GM21447 (cell line): ENCODE results near the gene ASB4.
"Not testable (repeated sequence)": the region's sequence is repeated elsewhere in the genome, so short reads cannot be mapped to it uniquely, and the experiment has no call there.

Experiments used
- ATAC-seq: cut with Tn5 transposase; IDR thresholded peaks from one replicate; pipeline ENCODE4 v1.9.1; 2021; ENCODE audit not compliant: unreplicated experiment

The ASB4 gene

DNA sequence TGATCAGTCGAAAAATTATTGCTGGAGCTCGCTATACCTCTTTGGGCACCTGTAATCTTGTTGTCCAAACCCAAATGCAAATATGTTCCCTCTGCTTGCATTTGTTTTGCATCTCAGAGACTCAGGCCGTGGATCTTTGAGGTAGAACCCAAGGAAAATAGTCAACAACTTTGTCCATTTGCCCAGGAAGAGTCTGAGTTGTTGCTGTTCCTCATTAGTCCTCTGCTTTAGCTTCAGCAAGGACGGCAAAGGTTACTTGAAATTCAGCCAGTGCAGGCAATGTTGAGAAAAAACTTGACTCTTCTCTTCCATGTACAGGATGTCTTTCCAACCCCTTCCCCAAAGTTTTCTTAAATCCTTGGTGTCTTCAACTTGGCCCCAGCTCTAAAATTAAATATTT, 64.8 kb downstream of the ASB4 start:
- ATAC-seq: no peak

DNA sequence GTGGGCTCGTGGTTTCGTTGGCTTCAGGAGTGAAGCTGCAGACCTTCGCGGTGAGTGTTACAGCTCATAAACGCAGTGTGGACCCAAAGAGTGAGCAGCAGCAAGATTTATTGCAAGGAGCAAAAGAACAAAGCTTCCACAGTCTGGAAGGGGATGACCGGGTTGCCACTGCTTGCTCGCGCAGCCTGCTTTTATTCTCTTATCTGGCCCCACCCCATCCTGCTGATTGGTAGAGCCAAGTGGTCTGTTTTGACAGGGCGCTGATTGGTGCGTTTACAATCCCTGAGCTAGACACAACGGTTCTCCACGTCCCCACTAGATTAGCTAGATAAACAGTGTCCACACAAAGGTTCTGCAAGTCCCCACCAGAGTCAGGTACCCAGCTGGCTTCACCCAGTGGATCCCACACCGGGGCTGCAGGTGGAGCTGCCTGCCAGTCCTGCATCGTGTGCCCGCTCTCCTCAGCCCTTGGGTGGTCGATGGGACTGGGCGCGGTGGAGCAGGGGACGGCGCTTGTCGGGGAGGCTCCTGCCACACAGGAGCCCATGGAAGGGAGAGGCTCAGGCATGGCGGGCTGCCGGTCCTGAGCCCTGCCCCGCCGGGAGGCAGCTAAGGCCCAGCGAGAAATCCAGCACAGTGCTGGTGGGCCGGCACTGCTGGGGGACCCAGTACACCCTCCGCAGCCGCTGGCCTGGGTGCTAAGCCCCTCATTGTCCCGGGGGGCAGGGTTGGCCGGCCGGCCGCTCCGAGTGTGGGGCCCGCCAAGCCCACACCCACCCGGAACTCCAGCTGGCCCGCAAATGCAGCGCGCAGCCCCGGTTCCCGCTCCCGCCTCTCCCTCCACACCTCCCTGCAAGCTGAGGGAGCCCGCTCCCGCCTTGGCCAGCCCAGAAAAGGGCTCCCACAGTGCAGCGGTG, 66.5 kb downstream of the ASB4 start:
- not testable (repeated sequence) for ATAC-seq

DNA sequence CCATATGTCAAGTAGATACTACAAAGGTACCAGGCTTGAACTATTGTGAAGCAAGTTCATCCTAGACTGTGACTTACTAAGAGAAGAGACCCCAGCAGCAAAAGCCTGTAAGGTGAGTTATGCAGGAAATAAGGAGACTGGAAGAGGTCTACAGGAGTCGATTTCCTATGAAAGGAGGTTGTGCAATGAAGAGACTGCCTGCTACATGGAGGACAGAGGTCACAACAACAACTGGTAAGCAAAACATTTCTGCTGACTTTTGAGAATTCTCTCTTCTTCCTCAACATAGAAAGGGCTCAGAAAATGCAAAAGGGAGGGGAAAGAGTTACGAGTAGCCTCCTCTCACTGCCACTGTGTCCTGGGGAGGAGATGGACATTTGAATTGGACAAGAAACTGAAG, 68.2 kb downstream of the ASB4 start:
- ATAC-seq: no peak

DNA sequence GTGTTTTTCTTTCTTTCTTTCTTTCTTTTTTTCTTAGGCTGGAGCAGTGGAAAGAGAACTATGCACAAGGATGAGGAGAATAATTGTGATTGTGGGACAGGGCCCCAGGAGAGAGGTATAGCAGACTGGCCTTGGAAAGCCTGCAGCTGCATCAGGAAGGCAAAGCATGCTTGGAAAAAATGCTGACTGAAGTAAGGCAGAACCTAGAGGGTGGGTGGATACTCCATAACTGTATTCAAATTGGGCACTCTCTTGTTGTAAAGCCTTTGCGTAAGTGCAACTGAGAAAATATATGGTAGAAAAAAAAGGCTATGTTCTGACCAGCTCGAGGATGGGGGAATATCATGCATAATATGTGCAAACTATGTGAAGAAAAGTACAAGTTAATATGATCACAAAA, 71.0 kb downstream of the ASB4 start:
- ATAC-seq: no peak

DNA sequence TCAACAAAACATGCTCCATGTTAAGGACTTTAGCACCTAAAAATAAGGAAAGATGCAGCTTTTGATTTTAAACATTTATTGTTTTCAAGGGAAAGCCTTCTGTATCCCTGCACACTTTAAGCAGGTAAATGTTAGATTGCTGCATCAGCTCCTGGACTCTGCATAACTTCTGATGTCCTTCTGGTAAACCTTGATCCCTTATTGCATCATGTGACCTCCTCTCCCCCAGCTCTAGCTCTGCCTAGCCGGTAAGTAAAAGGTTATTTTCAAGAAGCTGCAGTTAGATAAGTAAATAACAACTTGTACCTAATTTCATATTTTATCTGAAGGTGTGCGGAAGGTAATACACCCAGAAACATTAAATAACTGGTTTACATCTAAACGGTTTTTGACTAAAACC, 73.1 kb downstream of the ASB4 start:
- no peak for ATAC-seq

DNA sequence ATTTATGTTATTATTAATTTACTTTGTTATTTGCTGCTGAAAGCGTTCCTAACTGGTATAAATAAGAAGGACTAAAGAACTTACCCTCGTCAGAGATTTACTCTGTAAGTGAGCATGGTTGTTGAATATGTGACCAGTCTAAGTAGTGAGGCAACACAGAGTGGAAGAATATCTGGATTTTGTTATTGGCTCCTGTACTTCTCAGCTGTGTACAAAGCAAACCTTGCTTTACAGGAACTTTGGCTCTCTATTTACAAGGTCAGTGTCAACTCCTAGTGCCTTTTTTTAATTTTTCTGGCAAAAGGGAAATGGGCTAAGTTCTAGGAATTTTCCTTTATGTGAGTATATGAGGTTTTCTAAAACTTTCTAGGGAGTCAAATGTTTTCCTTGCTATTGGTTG, 74.9 kb downstream of the ASB4 start:
- ATAC-seq: no peak

DNA sequence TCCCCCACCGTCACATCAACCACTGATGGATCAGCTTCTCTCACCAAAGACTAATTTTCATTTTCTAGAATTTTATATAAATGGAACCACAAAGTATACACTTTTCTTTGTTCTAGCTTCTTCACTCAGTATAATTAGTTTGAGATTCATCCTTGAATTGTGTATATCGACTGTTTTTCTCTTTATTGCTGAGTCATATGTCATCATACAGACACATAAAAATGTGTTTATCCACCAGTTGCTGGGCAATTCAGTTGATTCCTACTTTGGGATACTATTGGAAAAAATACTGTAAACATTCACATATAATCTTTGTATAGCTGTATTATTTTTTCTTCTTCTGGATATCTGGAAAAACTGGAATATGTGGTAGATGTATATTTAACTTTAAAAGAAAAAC, 84.0 kb downstream of the ASB4 start:
- no peak for ATAC-seq

DNA sequence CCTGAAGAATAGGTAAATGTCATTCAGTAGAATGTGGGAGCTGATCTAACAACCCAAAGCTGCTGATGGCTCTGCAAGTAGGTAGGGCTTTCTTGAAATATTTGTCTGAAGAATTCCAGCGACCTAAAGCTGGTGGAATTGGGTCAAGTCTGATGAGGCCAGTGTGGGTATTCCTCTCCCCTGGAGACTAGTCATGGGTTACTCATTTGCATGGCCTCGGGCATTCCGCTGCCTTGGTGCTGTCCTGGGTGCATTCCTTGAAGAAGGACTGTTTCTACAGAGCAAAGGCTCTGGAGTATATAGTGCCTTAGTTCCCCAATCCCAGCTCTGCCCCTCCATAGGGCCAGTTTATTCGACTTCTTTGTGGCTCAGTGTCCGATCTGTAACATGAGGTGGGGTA, 91.4 kb downstream of the ASB4 start:
- ATAC-seq: no peak

DNA sequence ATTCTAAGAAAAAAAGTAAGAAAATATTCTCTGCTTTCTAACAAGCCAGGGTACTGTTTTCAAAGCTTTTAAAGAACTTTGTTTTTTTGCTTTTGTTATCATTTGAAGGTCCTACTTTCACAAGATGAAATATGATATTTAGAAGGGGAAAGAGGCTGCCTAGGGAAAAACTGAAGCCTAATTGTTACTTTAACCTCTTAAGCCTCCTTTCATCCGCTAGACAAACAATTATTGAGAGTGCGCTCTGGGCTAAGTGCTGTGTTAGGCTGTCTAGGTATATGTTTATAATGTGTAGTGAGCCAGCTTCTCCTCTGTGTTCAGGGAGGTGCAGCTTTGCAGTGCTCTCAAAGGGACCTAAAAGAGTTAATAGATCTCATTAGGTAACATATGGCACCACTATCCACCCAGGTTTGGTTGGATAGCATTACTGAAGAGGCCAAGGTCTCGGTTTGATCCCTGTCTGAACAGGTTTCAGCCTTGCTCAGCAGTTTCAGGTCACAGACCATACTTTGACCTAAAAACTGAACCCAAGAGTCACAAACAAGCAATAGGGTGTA, 92.6 kb downstream of the ASB4 start:
- ATAC-seq: no peak

DNA sequence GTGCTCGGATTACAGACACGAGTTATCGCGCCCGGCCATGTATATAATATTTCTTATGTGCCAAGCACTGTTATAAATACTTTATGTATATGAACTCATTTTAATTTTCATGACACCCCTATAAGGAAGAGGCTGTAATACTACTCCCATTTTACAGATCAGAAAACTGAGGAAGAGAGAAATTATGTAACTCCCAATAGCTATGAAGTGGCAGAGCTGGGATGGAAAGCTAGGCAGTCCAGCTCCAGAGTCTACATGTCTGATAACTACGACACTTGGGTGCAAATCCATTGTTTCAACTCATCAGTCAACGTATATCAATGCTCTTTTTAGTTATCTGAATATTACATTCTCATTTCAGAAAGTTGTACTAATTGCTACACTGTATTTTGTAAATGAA, 93.6 kb downstream of the ASB4 start:
- no peak for ATAC-seq

DNA sequence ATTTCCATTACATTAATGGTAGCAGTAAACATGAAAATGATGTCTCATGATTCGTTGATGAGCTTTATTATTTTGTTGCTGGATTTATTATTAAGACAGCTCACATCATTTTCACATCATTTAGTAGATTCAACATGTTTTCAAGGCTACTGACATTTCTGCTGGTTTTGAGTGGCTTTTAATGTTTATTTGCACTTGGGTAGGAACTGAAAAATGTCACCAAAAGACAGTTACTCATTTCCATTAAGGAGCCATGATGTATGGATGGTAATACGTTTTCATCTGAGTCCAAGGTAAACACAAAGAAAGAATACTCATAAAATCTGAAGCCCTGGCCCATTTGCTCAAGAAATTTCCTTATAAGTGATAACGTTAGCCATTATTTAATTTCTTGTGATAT, 95.7 kb downstream of the ASB4 start:
- no peak for ATAC-seq

DNA sequence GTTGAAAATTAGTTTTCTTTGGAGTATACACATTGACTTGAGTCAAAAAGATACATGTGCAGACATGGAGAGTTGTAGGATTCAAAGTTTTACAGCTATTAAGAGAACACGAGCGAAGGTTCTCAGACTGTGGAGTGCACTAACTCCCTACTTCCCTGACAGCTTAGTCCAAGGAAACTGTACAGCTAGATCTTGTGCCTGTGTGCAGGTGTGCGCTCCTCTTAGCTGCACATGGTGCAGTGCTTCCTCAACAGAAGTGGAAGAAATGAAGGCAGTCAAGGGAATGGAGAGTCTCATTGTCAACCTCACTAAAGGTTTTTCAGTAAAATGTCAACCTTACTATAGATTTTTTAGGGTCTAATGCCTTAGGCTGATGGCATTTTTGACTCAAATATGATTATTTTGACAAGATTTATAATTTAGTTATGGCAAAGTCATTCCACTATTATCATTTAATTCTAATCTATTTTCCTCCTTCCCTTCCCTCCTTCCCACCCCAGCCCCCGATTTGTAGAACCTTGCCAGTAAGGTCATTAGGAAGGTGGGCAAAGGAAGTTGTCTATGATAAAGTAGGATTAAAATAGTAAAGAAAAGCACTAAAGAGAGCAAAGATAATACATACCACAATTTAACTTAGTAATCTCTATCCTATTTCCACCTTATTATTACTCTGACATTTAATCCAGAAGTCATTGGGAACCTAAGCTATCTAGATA, 97.0 kb downstream of the ASB4 start:
- no peak for ATAC-seq

DNA sequence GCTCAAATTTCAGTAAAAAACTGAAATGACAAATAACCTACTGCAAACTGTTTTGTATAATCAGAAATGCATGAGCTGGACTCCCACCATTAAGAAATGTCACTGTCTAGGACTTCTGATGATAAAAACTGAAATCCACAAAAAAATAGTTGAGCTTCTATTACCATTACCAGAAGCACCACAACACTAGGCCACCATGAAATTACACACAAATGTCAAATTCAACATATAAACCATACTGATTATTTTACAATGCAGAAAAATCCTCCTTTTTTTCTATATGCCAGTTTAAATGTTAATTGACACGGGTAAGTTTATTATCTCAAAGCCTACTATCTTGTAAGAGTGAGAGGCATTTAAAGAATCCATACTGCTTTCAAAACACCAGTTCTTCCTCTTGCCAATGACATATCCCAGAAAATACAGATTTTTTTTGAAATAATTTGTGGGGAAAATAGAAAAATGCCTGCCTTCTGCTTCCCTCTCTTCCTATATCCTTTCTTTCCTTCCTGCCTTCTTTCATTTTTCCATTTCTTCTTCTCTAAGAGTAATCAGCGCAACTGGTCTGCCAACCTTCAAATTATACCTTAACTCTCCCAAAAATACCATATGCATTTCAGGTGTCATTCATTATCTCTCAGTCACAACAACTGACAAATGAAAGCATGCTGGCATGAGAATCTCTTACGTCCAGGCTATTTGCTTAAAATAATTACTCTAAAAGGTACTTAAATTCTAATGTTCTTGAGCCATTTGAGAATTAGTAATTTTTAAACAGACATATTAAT, 98.3 kb downstream of the ASB4 start:
- ATAC-seq: no peak

DNA sequence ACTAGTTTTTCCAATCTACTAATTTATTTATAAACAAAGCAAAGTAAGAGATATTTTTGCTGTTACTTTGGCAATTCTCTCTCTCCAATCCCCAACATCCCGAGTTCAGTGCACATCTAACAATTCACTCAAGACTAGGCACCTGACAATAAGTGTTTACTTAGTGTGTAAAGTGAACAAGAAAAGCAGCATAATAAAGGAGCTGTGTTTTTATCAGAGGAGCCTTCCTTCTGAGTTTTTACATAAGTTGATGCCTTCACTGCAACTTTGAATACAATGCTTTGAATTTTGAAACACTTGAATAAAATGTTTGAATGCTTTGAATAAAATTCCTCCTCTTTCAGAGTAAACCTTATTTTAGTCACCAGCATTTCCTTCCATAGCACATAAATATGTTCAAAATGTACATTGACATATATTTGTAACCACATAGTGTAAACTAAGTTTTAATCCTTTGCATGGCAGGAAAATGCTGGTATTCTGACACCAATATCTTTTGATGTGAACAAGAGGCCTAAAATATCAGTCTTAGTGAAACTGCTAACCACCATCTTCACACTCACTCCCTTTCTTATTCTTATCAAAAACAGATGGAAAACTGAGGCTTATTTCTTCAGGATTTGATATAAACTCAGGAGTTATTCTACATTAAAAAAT, 99.2 kb downstream of the ASB4 start:
- no peak for ATAC-seq

DNA sequence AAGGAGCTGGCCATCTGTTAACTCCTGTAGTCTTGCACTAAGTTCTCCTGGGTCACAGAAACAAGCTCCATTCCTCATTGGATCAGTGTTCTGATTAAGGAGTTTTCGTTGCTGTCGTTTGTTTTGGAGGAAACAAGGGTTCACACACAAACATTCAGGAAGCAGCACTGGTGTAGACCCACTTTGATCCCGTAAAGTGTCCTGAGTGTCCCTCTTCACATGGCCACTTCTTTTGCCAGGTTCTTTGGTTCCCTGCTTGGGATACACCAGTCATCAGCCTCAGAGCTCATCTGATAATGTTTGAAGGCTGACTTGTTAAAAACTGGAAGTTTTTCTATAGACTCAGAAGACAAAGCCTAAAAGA, 99.7 kb downstream of the ASB4 start:
- ATAC-seq: no peak

DNA sequence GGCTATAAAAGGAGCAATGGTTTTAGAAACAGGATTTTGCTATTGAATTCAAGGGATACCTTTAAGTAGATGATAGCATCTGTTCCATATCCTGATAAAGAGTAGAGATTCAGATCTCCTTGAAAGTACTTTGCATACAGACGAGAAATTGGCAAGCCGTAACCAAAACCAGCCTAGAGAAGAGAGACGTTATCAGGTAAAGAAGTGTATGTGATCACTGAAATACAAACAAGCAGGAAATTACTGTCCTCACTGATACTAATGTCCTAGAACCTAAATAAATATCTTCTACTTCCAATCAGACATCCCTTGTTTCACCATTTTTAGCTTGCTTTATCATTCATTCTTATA, 101.2 kb downstream of the ASB4 start:
- no peak for ATAC-seq

DNA sequence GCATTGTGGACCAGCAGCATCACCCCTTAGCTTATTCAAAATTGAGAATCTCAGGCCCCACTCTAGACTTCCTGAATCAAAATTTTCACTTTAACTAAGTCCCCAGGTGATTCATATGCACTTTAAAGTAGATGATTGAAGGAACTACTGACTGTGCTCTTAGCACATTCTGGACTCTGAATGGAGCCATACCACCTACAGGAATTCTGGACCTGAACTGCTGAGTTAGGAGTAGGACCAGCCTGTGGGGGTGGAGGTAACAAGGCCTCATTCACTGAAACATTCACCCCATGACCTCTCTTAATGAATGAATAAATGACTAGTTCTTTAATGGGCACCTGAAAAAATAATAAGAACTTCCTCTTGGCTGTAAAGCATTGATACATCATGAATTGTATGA, 103.3 kb downstream of the ASB4 start:
- ATAC-seq: no peak

DNA sequence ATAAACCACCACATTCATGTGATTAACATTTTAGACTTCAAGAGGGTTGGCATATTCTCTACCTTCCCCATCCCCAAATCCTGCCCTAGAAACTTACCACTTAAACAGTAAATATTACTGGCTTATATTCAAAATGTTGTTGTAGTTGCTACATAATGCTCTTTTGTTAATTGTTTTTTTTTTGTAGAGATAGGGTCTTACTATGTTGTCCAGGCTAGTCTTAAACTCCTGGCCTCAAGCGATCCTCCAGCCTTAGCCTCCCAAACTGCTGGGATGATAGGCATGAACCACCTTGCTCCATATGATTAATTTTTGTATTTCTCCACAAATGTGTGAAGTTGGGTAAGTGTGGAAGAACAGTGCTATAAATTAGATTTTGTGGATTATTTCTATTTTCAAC, 104.0 kb downstream of the ASB4 start:
- no peak for ATAC-seq
